CD4-positive, alpha-beta T cell (primary cell): ENCODE results near the gene LMX1B. TPM values are rescaled to one million over a fixed set of nuclear protein-coding genes. Genes with fewer than 3 reads are reported as not detected.
"Not testable (repeated sequence)": the region's sequence is repeated elsewhere in the genome, so short reads cannot be mapped to it uniquely, and the experiment has no call there.

ENCODE experiments used
- ATAC-seq: fragments of 200-7000 bp; cut with Tn5 transposase; one replicate; pipeline ENCODE4 v1.10.0; 2022; ENCODE audit warnings: mild to moderate bottlenecking; ENCODE audit not compliant: poor library complexity
- CTCF ChIA-PET: fragments of 350-600 bp; sonication (Branson Sonifier 250); formaldehyde crosslinking; loops from one replicate; lab custom pipeline; 2021; ENCODE audit warnings: antibody characterized with exemption, inconsistent platforms; lab: Charles Lee
- POLR2A ChIA-PET: fragments of 350-600 bp; sonication (Branson Sonifier 250); formaldehyde crosslinking; loops from one replicate; lab custom pipeline; 2021; ENCODE audit warnings: antibody characterized with exemption, inconsistent platforms; lab: Charles Lee
- DNase-seq, 14 experiments: peaks; one replicate each; pipeline ENCODE4 v3.0.0-alpha.2; 2013 to 2020; ENCODE audit warnings: mixed read lengths in 2 of 14
- H3K27ac ChIP-seq, 2 donors: one replicate each; pipeline versions ENCODE4 v1.5.1 to v1.7.0; 2013; ENCODE audit warnings: low read length in 2 of 2, low read depth in 1 of 2, mild to moderate bottlenecking in 1 of 2
- H3K27me3 ChIP-seq, 2 experiments: 1 replicate in 1 of 2; 2 replicates in 1 of 2; pipeline versions ENCODE4 v1.6.1 to v1.7.0; 2013; ENCODE audit warnings: low read length in 2 of 2, control low read depth in 1 of 2, mild to moderate bottlenecking in 1 of 2, moderate library complexity in 1 of 2; ENCODE audit not compliant: insufficient read depth in 2 of 2, control insufficient read depth in 1 of 2
- H3K36me3 ChIP-seq: one replicate; pipeline ENCODE4 v1.6.1; 2013; ENCODE audit warnings: low read length, control low read depth; ENCODE audit not compliant: insufficient read depth
- H3K4me1 ChIP-seq: one replicate; pipeline ENCODE4 v1.6.1; 2013; ENCODE audit warnings: low read length, control low read depth; ENCODE audit not compliant: insufficient read depth
- H3K4me3 ChIP-seq: one replicate; pipeline ENCODE4 v1.5.1; 2013; ENCODE audit warnings: mild to moderate bottlenecking, low read length, moderate library complexity
- H3K9me3 ChIP-seq, 2 experiments: 1 replicate in 1 of 2; 2 replicates in 1 of 2; pipeline versions ENCODE4 v1.6.1 to v1.7.0; 2013; ENCODE audit warnings: low read length in 2 of 2, mild to moderate bottlenecking in 2 of 2, control low read depth in 1 of 2, moderate library complexity in 1 of 2; ENCODE audit not compliant: control insufficient read depth in 1 of 2, insufficient read depth in 1 of 2
- H3K27ac Mint-ChIP-seq: one replicate; pipeline ENCODE4 v1.8.0; 2020; ENCODE audit warnings: mixed read lengths
- H3K27me3 Mint-ChIP-seq: one replicate; pipeline ENCODE4 v1.8.0; 2021; ENCODE audit warnings: mixed read lengths
- H3K36me3 Mint-ChIP-seq: one replicate; pipeline ENCODE4 v1.8.0; 2021; ENCODE audit warnings: low read depth, mixed read lengths
- H3K4me1 Mint-ChIP-seq: one replicate; pipeline ENCODE4 v1.8.0; 2021; ENCODE audit warnings: low read depth, mixed read lengths
- H3K4me3 Mint-ChIP-seq: one replicate; pipeline ENCODE4 v1.8.0; 2020; ENCODE audit warnings: mild to moderate bottlenecking, mixed read lengths
- H3K9me3 Mint-ChIP-seq: one replicate; pipeline ENCODE4 v1.8.0; 2020; ENCODE audit warnings: mixed read lengths
- intact Hi-C, 2 experiments: fragments of 100-400 bp; cut with DNase I in 1 of 2; cut with micrococcal nuclease in 1 of 2; formaldehyde crosslinking; loops; one replicate each; pipeline versions ENCODE4 v1.15.1 to v1.9.0; 2023 to 2025; cut with DNase I, micrococcal nuclease
- total RNA-seq, 174 experiments: library from RNA in 2 of 174; stranded (reverse) in 2 of 174; gene quantifications; one replicate each; pipeline ENCODE4 v1.2.3 and lab custom pipeline; 2021 to 2026
- TF ChIP-seq, protein P1 (sequence below): fragments of 200-600 bp; IDR thresholded peaks from one replicate; pipeline ENCODE4 v1.8.0; 2022; ENCODE audit warnings: antibody characterized with exemption, mild to moderate bottlenecking

LMX1B gene
- total RNA-seq, 2 experiments from 2014 or later = not detected

GRCh38 chr9:126723807-126724172 is 110.1 kb downstream of the LMX1B start:
- POLR2A ChIA-PET = interaction anchor here (0.5 to 2.8 kb wide), 11 partner anchors 10 to 521 kb away, joined by 3 to 32 read pairs (median 5); partner anchors contain the start of gene ZBTB43
- peak overlapping the region; percentile 97 for H3K4me3 Mint-ChIP-seq

DNA sequence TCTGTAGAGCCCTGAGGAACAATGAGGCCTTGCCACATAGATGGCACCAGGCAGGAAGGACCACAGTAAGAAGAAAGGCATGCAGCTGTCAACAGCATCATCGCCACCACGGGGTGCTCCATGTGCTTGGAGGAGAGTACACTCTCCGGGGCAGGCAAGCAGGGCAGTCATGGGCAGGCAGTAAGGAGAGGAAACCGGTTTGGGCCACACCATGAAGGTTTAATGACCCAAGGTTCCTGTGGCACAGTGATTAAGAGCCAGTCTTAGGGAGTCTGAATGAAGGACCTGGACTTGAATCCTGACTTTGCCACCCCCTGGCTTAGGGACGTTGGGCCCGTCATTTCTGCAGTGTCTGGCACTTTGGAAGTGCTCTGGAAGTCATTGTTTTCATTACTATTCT is 110.5 kb downstream of the LMX1B start:
- H3K9me3 ChIP-seq = no peaks in the 10 kb centered on the region
- intact Hi-C loops = loop anchor here in 1 of 2 experiments (2.0 to 10.0 kb wide), 3 partner anchors 79 to 191 kb away; partner anchors contain the start of genes RALGPS1 and ZBTB34
- no peak for ATAC-seq
- Mint-ChIP-seq H3K36me3 (peaks cover 4% of the 10 kb centered on the region), H3K27ac (peak overlapping the region; percentile 73), H3K27me3 (no peaks in the 10 kb centered on the region), H3K4me1 (peaks cover 42% of the 10 kb centered on the region), H3K4me3 (peak overlapping the region; percentile 97), H3K9me3 (no peaks in the 10 kb centered on the region)
- TF ChIP-seq, protein P1, sequence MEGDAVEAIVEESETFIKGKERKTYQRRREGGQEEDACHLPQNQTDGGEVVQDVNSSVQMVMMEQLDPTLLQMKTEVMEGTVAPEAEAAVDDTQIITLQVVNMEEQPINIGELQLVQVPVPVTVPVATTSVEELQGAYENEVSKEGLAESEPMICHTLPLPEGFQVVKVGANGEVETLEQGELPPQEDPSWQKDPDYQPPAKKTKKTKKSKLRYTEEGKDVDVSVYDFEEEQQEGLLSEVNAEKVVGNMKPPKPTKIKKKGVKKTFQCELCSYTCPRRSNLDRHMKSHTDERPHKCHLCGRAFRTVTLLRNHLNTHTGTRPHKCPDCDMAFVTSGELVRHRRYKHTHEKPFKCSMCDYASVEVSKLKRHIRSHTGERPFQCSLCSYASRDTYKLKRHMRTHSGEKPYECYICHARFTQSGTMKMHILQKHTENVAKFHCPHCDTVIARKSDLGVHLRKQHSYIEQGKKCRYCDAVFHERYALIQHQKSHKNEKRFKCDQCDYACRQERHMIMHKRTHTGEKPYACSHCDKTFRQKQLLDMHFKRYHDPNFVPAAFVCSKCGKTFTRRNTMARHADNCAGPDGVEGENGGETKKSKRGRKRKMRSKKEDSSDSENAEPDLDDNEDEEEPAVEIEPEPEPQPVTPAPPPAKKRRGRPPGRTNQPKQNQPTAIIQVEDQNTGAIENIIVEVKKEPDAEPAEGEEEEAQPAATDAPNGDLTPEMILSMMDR = no peak
- no peak for DNase-seq
- H3K27me3 ChIP-seq = no peaks in the 10 kb centered on the region
- no peak overlapping the region for H3K4me3 ChIP-seq
- CTCF ChIA-PET = interaction anchor here (1.3 to 4.5 kb wide), 2 partner anchors 18 to 77 kb away, joined by 4 to 37 read pairs; no protein-coding TSS in a partner anchor
- no peak overlapping the region for H3K27ac ChIP-seq
- peaks cover 40% of the 10 kb centered on the region for H3K4me1 ChIP-seq
- H3K36me3 ChIP-seq = no peaks in the 10 kb centered on the region
- POLR2A ChIA-PET = interaction anchor here (1.0 to 2.0 kb wide), 6 partner anchors 9 to 520 kb away, joined by 3 to 32 read pairs (median 6); no protein-coding TSS in a partner anchor

More at GRCh38 chr9:126723807-126724172, 110.1 kb downstream of the LMX1B start:
- Mint-ChIP-seq H3K4me1 (peaks cover 46% of the 10 kb centered on the region), H3K27me3 (no peaks in the 10 kb centered on the region), H3K9me3 (no peaks in the 10 kb centered on the region), H3K27ac (peak overlapping the region; percentile 73), H3K36me3 (peaks cover 4% of the 10 kb centered on the region)
- intact Hi-C loops = loop anchor here (2.0 to 10.0 kb wide), 4 partner anchors 19 to 191 kb away; partner anchors contain the start of genes RALGPS1 (in 1 of the 2) and ZBTB34 (in 1 of the 2)
- CTCF ChIA-PET = interaction anchor here (1.3 to 4.5 kb wide), 3 partner anchors 18 to 81 kb away, joined by 3 to 37 read pairs (median 4); no protein-coding TSS in a partner anchor
- peaks cover 44% of the 10 kb centered on the region for H3K4me1 ChIP-seq
- peak in 3 of 14 experiments; percentile 19 to 54 (median 49) for DNase-seq
- ATAC-seq = no peak
- no peaks in the 10 kb centered on the region for H3K9me3 ChIP-seq
- peak overlapping the region; percentile 63 to 93 for H3K27ac ChIP-seq
- H3K27me3 ChIP-seq = no peaks in the 10 kb centered on the region
- TF ChIP-seq, protein P1 = no peak
- H3K4me3 ChIP-seq = peak overlapping the region; percentile 86
- no peaks in the 10 kb centered on the region for H3K36me3 ChIP-seq

DNA sequence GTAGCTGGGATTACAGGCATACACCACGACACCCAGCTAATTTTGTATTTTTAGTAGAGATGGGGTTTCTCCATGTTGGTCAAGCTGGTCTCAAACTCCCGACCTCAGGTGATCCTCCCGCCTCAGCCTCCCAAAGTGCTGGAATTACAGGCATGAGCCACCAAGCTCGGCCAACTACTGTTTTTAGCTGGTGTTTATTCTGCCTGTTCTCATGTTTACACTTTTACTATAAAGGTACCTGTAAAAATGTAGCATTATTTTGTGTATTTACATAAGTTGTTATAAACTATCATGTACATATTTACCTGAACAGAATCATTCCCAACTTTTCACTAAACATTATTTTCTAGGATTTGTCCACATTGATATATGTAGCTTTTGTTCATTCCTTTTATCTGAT is 111.8 kb downstream of the LMX1B start:
- peak overlapping the region; percentile 60 for H3K4me3 Mint-ChIP-seq
- H3K4me3 ChIP-seq, DNase-seq, ATAC-seq, H3K27me3 ChIP-seq, H3K27ac Mint-ChIP-seq, H3K27me3 Mint-ChIP-seq, H3K36me3 ChIP-seq, H3K9me3 ChIP-seq, H3K9me3 Mint-ChIP-seq, H3K36me3 Mint-ChIP-seq, H3K27ac ChIP-seq, POLR2A ChIA-PET: not testable (repeated sequence)
- H3K4me1 ChIP-seq = peaks cover 27% of the 10 kb centered on the region
- CTCF ChIA-PET = interaction anchor here (0.6 to 4.5 kb wide), 2 partner anchors 19 to 813 kb away, joined by 6 to 37 read pairs; no protein-coding TSS in a partner anchor
- peaks cover 29% of the 10 kb centered on the region for H3K4me1 Mint-ChIP-seq
- intact Hi-C loops = loop anchor here in 1 of 2 experiments (2.0 to 10.0 kb wide), 2 partner anchors 77 to 189 kb away; partner anchors contain the start of gene RALGPS1

GRCh38 chr9:126728210-126728609 is 114.5 kb downstream of the LMX1B start:
- H3K27ac ChIP-seq, H3K9me3 Mint-ChIP-seq, H3K4me1 Mint-ChIP-seq, DNase-seq, H3K4me1 ChIP-seq, H3K27ac Mint-ChIP-seq, CTCF ChIA-PET, ATAC-seq, H3K4me3 ChIP-seq, H3K4me3 Mint-ChIP-seq, H3K36me3 Mint-ChIP-seq, H3K9me3 ChIP-seq, H3K36me3 ChIP-seq, H3K27me3 Mint-ChIP-seq, H3K27me3 ChIP-seq: not testable (repeated sequence)
- intact Hi-C loops = loop anchor here in 1 of 2 experiments (10.0 kb wide), 1 partner anchor 187 kb away; the partner anchor contains the start of gene RALGPS1
- POLR2A ChIA-PET = interaction anchor here (0.6 kb wide), 1 partner anchor 14 kb away, joined by 6 read pairs; no protein-coding TSS in a partner anchor

DNA sequence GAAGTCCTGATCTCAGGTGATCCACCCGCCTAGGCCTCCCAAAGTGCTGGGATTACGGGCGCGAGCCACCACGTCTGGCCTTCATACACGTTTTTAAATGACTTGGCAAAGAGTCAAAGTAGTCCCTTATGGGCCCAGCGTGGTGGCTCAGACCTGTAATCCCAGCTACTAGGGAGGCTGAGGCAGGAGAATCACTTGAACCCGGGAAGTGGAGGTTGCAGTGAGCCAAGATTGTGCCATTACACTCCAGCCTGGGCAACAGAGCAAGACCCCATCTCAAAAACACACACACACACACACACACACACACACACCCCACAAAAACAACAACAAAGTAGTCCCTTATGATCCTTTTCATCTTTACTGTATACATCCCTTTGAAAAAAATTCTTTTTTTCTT is 116.9 kb downstream of the LMX1B start:
- H3K27ac ChIP-seq, ATAC-seq, H3K36me3 Mint-ChIP-seq, H3K27me3 ChIP-seq, H3K36me3 ChIP-seq, POLR2A ChIA-PET, H3K9me3 Mint-ChIP-seq, H3K4me3 Mint-ChIP-seq, intact Hi-C loops, H3K4me3 ChIP-seq, H3K4me1 ChIP-seq, H3K27me3 Mint-ChIP-seq, H3K4me1 Mint-ChIP-seq, H3K27ac Mint-ChIP-seq, DNase-seq: not testable (repeated sequence)
- peaks cover 0 to 12% of the 10 kb centered on the region in 2 experiments for H3K9me3 ChIP-seq
- CTCF ChIA-PET = interaction anchor here (0.7 to 1.7 kb wide), 2 partner anchors 24 to 173 kb away, joined by 5 read pairs; no protein-coding TSS in a partner anchor
